UCSD-AML1 (cell line): ENCODE results near the gene DMPK.
"Not testable (repeated sequence)": the region's sequence is repeated elsewhere in the genome, so short reads cannot be mapped to it uniquely, and the experiment has no call there.

Source experiments
- DNase-seq: peaks from one replicate; lab custom pipeline; 2025; ENCODE audit not compliant: unreplicated experiment; lab: John Stamatoyannopoulos, UW

DMPK gene

GRCh38 chr19:45752639-45753038, 29.7 kb downstream of the DMPK start:
- no peak for DNase-seq

DNA sequence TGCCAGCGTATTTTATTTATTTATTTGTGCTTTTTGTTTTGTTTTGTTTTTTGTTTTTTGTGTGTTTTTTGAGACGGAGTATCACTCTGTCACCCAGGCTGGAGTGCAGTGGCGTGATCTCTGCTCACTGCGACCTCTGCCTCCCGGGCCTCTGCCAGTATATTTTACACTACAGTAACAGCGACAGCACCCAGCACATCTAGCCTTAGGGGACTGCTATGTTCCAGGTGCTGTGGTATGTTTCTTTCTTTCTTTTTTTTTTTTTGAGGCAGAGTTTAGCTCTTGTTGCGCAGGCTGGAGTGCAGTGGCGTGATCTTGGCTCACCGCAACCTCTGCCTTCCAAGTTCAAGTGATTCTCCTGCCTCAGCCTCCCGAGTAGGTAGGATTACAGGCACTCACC, 30.8 kb downstream of the DMPK start:
- DNase-seq = not testable (repeated sequence)

- no peak for DNase-seq
Observed at GRCh38 chr19:45747513-45747912, 34.8 kb downstream of the DMPK start.

DNA sequence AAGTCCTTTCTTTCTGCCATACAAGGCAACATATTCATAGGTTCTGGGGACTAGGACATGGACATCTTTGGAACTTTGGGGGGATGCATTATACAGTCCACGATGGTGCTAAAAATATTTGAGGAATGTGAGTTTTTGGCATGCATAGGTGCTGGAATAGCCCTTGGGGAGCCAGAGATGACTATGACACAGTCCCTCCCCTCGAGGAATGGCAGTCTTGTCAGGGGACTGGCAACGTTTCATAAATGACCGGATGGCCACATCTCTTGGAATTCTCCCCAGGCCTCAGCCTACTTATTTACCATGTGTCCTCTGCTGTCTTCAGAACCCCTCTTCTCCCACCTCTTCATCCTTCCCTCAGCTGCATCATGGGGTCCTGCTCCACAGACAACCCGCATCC, 35.4 kb downstream of the DMPK start:
- DNase-seq = no peak

GRCh38 chr19:45745606-45746005, 36.7 kb downstream of the DMPK start:
- no peak for DNase-seq

GRCh38 chr19:45742969-45743368, 39.3 kb downstream of the DMPK start:
- no peak for DNase-seq

DNA sequence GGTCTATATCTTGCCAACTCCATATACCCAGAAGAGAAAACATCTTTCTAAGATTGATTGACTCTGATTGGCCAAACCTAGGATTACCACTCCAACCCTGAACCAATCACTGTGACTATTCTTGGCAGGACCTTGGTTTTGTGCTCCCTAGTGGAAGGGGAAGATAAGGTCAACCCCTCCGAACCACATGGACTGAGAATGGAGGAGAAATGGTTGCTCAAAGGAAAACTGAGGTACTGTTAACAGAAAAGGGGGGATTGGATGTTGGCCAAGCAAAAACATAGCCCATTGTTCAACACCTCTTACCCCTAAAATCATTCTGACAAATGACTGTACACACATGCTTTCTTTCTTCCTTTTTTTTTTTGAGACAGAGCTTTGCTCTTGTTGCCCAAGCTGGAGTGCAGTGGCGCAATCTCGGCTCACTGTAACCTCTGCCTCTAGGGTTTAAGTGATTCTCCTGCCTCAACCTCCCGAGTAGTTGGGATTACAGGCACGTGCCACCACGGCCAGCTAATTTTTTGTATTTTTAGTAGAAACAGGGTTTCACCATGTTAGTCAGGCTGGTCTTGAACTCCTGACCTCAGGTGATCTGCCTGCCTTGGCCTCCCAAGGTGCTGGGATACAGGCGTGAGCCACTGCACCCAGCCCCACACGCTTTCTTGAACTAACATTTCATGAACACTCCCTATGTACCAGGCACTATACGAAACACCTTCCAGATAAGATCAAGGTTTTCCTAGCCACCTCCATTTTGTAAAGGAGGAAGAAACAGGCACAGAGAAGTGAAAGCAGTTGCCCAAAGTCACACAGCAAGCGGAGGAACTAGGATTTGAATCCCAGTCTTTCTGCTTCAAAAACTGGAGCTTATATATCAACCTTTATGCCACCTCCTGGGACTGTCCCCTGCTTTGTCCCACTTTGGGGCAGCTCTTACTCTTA, 42.5 kb downstream of the DMPK start:
- DNase-seq = no peak

GRCh38 chr19:45733160-45733810, 49.0 kb downstream of the DMPK start, which contains the start of gene MEIOSIN:
Gene MEIOSIN (plus strand): TSS chr19:45733439. CDS start chr19:45735377, 1,938 bp downstream.
- no peak for DNase-seq

GRCh38 chr19:45730368-45731288, 51.7 kb downstream of the DMPK start, which contains the start of gene FBXO46:
Gene FBXO46 (minus strand): TSS chr19:45730896. CDS start chr19:45713495, 17,401 bp downstream.
- DNase-seq = peak; percentile 96

DNA sequence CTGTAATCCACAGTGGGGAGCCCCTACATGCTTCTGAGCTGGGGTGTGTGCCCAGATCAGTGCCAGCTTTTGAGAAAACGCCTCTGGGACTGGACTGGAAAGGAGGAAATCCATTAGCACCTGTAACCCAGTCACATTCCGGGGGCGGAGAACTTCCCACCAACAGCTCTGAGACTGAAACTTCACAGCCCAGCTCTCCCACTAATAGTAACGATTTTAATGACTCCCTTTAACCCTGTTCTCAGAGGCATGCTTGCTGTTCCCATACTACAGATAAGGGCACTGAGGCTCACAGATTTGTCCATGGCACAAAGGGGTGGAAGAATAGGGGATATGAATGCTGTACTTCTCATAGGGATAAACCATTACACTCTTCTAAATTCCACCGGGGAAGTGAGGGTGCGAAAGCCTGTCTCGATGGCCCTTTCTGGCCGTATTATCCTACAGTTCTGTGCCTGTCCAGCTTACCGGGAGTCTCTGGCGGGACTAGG, 52.4 kb downstream of the DMPK start:
- no peak for DNase-seq

- not testable (repeated sequence) for DNase-seq
Observed at GRCh38 chr19:45728683-45729082, 53.6 kb downstream of the DMPK start.

- DNase-seq = not testable (repeated sequence)
Observed at GRCh38 chr19:45720065-45720464, 62.2 kb downstream of the DMPK start.
